NCI-H2196 (cell line): ENCODE measurements around the gene RYR2.
"Not testable (repeated sequence)": the region's sequence is repeated elsewhere in the genome, so short reads cannot be mapped to it uniquely, and the experiment has no call there.

Source experiments
- DNase-seq: peaks from one replicate; lab custom pipeline; 2025; ENCODE audit not compliant: unreplicated experiment; lab: John Stamatoyannopoulos, UW

Gene RYR2

DNA sequence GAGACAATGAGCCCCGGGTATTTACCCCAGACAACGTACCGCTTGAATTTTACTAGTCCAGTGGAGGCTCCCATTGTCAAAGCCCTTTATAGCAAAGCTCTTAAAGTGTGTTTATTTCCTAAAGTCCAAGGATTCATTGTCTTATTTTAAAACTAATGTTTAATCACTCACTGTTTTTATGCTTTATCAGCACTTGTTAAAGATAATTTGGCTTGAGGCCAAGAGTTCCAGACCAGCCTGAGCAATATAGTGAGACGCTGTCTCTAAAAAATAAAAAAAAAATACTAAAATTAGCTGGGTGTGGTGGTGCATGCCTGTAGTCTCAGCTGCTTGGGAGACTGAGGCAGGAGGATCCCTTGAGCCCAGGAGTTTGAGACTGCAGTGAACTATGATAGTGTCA is 202.8 kb downstream of the RYR2 start:
- no peak for DNase-seq

DNA sequence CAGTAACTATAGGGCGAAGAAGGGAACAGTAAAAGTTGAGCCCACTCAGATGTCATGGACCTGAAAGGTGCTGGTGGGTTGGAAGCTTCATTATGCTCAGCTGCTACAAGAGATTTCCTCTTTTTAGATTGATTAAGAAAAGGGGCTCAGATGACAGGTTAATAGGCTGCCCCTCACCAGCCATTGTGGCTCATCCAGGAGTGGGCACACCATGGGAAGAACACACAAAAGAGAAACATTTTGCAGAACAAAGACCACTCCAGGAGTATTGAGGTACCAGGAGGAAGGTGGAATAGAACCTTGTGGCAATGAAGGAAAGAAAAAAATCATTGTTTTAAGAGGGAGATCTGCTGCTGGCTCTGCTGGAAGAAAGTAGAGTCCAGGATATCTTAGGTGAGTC is 205.5 kb downstream of the RYR2 start:
- DNase-seq: no peak

DNA sequence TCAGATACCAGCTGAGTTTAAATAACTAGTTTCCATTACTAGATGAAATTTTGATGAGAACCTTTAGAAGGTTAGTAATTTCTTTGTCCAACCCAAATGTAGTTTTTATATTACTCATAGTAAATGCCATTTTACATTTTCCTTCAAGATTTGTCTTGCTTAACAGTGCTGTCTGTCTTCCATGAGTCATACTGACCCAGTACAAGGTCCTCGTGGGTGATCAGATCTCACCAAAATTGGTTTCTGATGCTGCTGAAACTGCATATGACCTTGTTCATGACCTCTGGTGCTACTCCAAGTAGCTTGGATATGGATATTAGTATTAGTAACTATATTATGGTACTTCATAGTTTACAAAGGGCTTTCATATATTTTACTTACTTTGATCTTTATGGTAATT is 207.1 kb downstream of the RYR2 start:
- DNase-seq: no peak

DNA sequence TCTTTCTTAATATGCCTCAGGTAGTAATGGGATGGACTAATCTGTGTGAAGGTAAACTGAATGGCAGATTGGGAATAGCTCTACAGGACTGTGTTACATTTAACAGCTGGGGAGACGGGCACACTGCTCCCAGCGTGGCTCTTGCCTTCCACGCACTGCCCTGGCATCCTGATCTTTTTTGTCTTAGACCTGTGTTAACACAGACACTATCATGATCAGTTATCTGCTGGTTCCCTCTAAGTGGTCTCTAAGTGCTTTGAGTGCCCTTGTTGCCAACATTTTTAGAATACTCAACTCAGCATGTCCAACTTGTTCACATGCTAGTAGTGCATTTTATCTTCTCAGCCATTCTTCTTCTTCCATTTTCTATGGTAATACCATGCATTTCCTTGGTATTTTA is 208.1 kb downstream of the RYR2 start:
- no peak for DNase-seq

DNA sequence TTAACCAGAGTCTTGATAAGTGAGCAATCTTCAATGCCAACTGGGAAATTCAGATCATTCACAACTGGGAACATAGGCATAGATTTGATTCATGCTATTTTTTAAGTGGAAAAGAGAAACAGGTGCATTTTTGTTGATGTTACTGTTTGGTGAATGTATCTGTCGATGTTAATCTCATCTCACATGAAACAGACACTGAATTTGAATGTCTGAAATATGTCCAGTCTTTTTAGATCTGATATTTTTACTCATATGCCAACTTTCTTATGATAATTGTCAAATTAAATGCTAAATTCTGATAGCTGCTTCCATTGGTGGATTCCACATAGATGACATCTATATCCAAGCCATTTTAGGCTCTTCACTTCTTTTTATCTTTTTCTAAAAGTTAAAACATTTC is 213.1 kb downstream of the RYR2 start:
- DNase-seq: no peak

DNA sequence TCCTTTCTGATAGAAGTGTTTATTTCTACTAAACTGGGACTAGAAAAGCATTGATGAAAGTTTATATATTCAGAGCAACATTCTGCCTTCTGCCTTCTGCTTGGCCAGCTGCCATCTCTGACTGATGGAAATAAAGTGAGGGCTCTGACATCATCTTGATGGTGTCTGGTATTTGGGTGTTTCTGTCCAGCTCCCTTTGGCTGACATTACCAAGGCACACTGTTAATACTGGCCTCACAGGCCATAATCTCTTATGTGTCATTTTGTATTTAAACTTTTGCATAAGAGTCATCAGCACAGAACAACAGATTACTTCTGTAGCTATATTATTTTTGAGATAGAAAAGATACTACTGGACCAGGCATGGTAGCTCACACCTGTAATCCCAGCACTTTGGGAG is 216.9 kb downstream of the RYR2 start:
- no peak for DNase-seq

DNA sequence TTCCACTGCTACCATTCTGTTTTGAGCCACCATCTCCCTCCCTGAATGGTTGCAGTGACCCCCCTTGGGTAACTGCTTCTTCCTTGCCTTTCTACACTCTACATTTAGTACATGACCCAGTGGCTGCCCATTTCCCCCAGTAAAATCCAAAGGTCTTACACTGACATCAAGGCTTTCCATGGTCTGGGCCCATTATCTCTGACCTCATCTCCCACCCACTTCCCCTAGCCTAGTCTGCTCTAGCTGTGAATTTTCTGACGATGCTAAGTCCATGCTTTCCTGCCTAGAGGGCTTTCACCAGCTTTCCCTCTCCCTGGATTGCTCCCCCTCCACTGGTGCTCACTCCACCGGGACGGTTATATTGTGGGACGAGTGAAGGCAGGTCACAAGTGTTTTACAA is 219.2 kb downstream of the RYR2 start:
- DNase-seq: no peak

DNA sequence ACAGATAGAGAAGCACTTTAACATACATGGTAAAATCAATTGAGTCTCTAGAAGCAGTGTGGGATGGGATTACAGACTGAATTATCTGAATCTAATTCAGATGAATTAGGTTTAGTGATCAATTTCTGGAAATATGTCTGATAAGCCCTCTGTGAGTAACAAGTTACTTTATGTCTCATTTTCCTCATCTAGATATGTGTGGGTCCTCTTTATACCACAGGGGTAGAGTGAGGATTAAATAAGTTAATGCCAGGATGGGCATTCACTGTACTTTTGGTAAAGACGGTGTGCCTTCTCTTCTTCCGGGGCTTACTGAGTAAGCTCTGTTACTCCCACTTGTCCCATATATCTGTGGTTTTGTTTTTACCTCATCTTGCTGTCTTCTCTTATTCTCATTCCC is 225.8 kb downstream of the RYR2 start:
- DNase-seq: no peak

DNA sequence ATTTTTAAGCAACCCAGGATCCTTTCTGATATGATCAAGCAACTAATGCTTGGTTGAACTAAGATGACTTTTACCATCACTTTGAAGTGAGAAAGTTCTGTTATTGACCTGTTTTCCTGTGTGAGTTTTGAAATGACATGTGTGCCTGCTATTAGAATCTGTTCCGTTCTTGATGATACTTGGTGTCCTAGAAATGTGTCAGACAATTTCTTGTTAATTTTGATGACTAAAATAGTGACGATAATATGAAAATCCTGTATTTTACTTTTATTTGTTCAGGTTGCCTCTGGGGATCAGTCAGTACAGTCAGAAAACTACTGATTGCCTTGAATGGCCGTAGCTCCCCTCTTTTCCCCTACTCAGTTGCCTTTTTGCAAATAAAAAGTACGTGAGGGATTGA is 228.0 kb downstream of the RYR2 start:
- no peak for DNase-seq

DNA sequence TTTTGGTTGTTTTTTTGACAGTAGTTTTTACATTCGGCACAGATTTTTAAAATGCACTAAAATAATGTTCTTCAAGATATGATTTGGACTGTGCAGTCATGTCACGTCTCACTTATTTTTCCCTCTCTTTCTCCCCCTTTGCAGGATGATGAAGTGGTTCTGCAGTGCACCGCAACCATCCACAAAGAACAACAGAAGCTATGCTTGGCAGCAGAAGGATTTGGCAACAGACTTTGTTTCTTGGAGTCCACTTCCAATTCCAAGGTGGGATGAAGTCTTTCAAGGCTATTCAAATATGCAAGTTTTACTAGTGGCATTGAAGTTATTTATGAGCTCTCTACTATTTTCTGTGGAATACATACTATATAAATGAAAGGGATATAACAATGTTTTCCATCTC is 228.4 kb downstream of the RYR2 start:
- no peak for DNase-seq

DNA sequence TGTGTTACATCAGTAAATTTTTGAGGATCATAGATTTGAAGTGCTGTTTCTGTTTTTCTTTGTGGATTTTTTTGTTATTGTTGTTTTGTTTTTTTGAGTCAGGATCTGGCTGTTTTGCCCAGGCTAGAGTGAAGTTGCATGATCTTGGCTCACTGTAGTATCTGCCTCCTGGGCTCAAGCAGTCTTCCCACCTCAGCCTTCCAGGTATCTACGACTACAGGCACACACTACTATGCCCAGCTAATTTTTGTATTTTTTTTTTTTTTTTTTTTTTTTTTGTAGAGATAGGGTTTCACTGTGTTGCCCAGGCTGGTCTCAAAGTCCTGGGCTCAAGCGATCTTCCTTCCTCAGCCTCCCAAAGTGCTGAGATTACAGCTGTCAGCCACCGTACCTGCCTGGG is 236.0 kb downstream of the RYR2 start:
- not testable (repeated sequence) for DNase-seq

DNA sequence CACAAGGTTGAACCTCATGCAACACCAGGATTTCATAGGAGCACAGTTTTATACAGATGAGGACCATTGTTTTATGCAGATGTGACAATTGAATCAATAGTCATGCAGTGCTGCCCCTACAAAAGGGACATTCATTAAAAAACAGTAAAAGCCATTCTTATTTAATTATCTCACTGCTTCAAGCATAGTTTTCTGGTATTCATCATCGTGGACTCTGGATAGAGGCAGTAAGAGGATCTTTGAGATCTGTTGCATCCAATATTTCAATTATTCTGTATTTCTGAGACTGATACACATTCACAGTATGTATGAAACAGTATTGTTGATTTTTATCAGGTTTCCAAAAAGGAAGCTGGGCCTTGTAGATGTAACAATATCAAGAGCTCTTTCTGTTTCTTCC is 237.6 kb downstream of the RYR2 start:
- DNase-seq: no peak

DNA sequence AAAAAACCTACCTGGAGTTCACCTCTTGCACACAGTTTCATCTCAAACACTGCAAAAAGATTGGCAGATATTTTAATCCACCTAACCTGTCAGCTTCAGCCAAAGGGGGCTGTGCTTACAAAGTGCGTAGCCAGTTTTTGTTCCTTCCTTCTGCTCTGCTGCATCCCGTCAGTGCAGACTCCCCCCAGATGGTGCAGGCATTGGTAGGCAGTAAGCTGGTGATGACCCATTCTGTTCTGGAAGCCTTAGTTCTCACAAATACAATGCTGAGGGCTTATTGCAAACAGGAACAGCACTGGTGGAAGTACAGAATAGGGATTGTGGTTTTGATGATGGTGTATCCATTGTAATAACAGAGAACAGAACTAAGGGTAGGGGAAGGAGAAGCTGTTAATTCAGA is 239.5 kb downstream of the RYR2 start:
- DNase-seq: no peak

DNA sequence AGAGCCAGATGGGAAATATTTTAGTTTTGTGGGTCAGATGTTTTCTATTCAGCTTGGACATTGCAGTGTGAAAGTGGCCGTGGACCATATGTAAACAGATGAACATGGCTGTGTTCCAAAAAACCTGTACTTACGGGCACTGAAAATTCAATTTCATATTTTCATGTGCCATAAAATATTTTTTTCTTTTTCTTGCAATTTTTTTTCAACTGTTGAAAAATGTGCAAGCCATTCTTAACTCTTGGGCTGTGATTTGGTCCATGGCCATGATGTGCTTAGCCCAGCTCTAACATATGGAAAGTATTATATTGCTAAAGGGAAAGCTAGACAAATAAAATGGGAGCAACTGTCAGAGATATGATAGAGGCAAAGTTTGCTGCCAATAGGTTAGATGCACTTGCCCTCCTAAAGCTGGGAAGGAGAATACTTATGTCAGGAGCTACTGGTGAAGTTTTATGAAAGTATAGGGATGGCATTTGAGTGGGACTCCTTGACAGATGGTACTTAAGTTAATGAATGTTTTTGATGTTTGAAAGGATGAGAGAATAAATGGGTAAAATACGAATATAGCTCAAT is 240.3 kb downstream of the RYR2 start:
- no peak for DNase-seq

DNA sequence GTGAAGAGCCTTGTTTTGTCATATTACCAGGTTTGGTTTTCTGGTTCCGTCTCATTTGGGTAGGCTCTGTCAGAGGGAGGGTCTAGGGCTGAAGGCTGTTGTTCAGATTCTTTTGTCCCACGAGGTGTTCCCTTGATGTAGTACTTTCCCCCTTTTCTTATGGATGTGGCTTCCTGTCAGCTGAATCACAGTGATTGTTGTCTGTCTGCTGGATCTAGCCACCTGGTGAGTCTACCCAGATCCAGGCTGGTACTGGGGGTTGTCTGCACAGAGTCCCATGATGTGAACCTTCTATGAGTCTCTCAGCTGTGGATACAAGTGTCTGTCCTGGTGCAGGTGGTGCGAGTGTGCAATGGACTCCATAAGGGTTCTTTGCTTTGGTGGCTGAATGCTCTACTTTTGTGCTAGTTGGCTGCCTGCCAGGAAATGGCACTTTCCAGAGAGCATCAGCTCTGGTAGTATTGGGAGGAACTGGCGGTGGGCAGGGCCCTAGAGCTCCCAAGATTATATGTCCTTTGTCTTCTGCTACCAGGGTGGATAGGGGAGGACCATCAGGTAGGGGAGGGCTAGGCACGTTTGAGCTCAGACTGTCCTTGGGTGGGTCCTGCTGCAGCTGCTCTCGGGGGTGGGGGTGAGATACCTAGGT is 246.0 kb downstream of the RYR2 start:
- DNase-seq: no peak

DNA sequence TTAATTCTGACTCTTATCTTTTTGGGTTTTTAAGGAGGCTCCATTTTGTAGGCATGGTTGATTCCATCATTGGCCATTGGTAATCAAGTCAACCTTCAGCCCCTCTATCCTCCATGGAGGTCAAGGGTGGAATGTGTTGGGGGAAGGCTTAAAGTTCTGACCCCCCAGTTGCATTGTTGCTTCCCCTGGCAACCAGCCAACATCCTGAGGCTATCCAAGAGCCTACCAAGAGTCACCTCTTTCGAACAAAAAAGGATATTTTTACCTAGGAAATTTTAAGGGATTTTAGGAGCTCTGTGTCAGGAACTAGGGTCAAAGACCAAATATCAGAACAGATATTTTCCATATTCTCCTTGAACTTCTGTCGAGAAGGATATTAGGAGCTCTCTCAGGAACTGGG is 251.8 kb downstream of the RYR2 start:
- DNase-seq: no peak

DNA sequence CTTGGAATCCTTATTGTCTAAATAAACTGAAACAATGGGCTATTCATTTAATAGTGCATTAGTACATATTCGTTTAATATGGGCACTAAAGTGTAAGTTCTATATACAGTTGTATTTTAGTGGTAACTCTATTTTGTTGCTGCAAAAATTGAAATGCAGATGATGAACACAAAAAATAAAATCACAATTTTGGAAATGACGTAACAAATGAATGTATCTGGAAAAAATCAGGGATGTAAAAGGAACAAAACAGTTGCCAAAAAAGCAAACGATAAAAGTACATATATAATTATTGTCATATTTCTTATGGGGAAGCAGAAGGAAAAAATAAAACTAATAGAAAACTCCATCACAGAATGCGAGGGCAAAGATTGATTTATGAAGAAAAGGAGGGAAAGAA is 254.9 kb downstream of the RYR2 start:
- no peak for DNase-seq

DNA sequence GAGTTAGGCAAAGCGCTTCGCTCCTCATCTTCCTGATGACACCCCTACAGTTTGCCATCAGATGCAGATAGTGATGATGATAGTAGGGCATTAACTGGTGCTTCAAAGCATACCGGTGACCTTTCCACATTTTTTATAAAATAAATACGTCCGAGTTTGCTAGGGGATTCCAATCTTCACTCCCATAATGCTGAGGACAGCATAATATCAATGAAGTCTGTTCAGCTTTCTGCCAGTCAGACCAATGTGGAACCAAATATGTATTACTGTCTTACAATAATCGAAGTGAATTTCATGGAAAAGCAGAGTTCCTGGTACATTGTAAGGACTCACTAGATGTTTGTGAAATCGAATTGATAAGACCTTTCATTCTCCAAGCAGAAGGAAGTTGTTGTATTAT is 258.7 kb downstream of the RYR2 start:
- DNase-seq: no peak

DNA sequence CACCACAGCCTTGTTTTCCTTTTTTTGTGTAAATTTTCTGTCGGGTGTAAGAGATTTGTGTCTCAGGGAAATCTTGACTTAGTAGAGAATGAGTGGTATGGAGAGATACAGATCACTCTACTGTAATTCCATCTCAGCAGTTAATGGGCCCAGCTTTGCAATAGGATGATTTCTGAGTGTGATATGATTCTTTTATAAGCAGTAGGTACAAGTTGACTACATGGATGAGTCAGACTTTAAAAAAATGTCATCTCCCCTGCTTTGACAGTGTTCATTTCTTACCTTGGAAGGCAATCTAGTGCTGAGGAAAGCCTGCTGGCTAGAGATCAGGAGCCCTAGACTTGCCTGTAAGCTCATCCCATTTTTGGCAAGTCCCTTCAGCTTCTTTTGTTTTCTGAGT is 261.9 kb downstream of the RYR2 start:
- no peak for DNase-seq

DNA sequence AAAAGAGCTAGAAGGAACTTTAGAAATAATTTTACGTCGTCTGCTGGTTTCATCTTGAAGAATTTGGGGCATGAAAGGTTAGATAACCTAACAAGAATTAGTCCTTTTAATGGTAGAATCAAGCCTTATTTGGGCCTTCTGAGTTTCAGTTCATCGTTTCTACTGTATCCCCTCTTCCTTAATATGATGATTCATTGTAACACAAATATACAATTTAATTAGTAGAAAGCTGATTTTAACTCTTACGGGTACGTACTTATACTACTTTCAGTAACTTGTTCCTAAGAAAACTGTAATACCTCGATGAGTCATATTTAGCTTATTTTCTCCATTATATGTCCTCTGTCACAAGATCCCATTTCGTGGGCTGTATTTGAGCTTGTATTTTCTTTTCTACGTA is 264.7 kb downstream of the RYR2 start:
- no peak for DNase-seq

DNA sequence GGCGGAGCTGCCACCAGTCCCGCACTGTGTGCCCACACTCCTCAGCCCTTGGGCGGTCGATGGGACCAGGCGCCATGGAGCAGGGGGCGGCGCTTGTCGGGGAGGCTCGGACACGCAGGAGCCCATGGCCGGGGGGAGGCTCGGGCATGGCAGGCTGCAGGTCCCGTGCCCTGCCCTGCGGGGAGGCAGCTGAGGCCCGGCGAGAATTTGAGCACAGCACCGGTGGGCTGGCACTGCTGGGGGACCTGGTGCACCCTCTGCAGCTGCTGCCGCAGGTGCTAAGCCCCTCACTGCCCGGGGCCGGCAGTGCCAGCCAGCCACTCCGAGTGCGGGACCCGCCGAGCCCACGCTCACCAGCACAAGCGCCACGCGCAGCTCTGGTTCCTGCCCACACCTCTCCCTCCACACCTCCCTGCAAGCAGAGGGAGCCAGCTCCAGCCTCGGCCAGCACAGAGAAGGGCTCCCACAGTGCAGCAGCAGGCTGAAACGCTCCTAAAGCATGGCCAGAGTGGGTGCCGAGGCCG is 267.7 kb downstream of the RYR2 start:
- no peak for DNase-seq

DNA sequence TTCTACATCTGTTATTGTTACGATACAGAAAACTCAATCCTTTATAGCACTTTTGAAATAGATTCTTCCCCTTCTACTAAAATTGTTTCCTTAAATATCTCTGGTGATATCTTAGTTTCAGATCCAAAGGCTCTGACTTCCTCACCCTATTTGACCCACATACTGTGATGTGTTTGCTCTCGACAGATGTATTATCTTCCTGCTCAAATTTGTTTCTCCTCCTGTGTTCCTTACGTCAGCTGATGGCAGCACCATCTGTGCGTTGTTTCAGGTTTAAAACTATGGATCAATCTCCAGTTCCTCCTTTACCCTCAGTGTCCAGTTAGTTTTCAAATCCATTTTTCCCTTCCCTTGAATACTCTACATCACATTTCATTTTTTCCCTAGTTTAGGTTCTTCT is 274.4 kb downstream of the RYR2 start:
- DNase-seq: no peak

DNA sequence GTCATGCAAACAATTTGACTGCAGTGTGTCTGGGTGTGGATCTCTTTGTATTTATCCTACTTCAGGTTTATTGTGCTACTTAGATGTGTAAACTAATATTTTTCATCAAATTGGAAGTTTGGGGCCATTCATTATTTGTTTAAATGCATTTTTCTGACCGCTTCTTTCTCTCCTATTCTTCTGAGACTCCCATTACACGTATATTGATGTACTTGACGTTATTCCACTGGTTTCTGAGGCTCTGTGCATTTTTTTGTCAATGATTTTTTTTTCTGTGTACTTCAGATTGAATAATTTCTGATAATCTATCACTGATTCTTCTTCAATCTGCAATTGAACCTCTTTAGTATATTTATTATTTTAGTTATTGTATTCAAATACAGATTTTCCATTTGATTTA is 276.8 kb downstream of the RYR2 start:
- no peak for DNase-seq
